Duodenal mucosa (tissue), 2 donors: ENCODE measurements around the gene NDUFS6.

Experiments
- H3K27ac ChIP-seq: one replicate; pipeline ENCODE4 v1.7.0; 2013; ENCODE audit warnings: low read depth, low read length
- H3K27me3 ChIP-seq, 2 donors: one replicate each; pipeline ENCODE4 v1.7.0; 2013; ENCODE audit warnings: low read length in 2 of 2, control low read depth in 1 of 2; ENCODE audit not compliant: insufficient read depth in 2 of 2, control insufficient read depth in 1 of 2
- H3K36me3 ChIP-seq, 2 donors: one replicate each; pipeline ENCODE4 v1.7.0; 2013; ENCODE audit warnings: low read length in 2 of 2, control low read depth in 1 of 2; ENCODE audit not compliant: insufficient read depth in 2 of 2, control insufficient read depth in 1 of 2
- H3K4me1 ChIP-seq, 2 donors: one replicate each; pipeline ENCODE4 v1.7.0; 2013; ENCODE audit warnings: low read length in 2 of 2, control low read depth in 1 of 2; ENCODE audit not compliant: insufficient read depth in 2 of 2, control insufficient read depth in 1 of 2
- H3K4me3 ChIP-seq, 2 donors: one replicate each; pipeline ENCODE4 v1.7.0; 2013; ENCODE audit warnings: low read length in 2 of 2, low read depth in 1 of 2
- H3K9ac ChIP-seq, 2 donors: one replicate each; pipeline ENCODE4 v1.7.0; 2013; ENCODE audit warnings: low read length in 2 of 2, low read depth in 1 of 2
- H3K9me3 ChIP-seq, 2 donors: one replicate each; pipeline ENCODE4 v1.7.0; 2013; ENCODE audit warnings: low read length in 2 of 2, control low read depth in 1 of 2; ENCODE audit not compliant: control insufficient read depth in 1 of 2

Gene NDUFS6

GRCh38 chr5:1789834-1790471 lies 11.3 kb upstream of the NDUFS6 start:
- Histone ChIP-seq H3K9me3 (no peaks in the 10 kb centered on the region), H3K27ac (no peak overlapping the region), H3K36me3 (no peaks in the 10 kb centered on the region), H3K27me3 (no peaks in the 10 kb centered on the region), H3K9ac (no peak overlapping the region), H3K4me1 (peaks cover 4 to 18% of the 10 kb centered on the region in 2 donors), H3K4me3 (no peak overlapping the region)

- Histone ChIP-seq H3K27ac (no peak overlapping the region), H3K27me3 (no peaks in the 10 kb centered on the region), H3K4me1 (peaks cover 4 to 18% of the 10 kb centered on the region in 2 donors), H3K9me3 (no peaks in the 10 kb centered on the region), H3K9ac (no peak overlapping the region), H3K36me3 (peaks cover 0 to under 1% of the 10 kb centered on the region in 2 donors), H3K4me3 (no peak overlapping the region)
These were observed 10.0 kb upstream of the NDUFS6 start for GRCh38 chr5:1791176-1791575.

GRCh38 chr5:1792842-1793266 lies 8.4 kb upstream of the NDUFS6 start:
- Histone ChIP-seq H3K27me3 (no peaks in the 10 kb centered on the region), H3K27ac (no peak overlapping the region), H3K36me3 (peaks cover 0 to 17% of the 10 kb centered on the region in 2 donors), H3K4me3 (no peak overlapping the region), H3K4me1 (peaks cover 4 to 22% of the 10 kb centered on the region in 2 donors), H3K9ac (no peak overlapping the region), H3K9me3 (no peaks in the 10 kb centered on the region)

DNA sequence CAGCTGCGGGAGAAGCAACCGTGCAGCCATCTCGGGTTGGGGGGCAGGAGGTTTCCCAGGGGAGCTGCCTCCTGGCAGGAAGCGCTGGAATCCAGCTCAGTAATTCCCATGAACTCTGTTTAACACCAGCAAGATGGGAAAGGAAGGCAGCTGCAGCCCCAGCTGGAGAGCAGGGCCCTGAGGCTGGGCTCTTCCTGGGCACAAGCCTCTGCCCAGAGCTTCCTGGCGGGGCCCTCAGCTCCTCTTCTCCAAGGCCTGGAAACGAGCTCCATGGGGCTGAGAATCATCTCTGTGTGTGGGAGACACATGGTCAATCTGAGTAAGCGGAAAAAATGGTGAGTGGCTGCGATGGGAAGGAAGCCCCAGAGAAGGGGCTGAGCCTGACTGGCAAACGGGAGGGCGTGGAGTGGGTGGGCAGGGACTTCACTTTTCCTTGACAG lies 7.9 kb upstream of the NDUFS6 start:
- Histone ChIP-seq H3K4me1 (peaks cover 4 to 24% of the 10 kb centered on the region in 2 donors), H3K9me3 (no peaks in the 10 kb centered on the region), H3K27me3 (no peaks in the 10 kb centered on the region), H3K36me3 (peaks cover 0 to 22% of the 10 kb centered on the region in 2 donors), H3K27ac (no peak overlapping the region), H3K9ac (no peak overlapping the region), H3K4me3 (no peak overlapping the region)

DNA sequence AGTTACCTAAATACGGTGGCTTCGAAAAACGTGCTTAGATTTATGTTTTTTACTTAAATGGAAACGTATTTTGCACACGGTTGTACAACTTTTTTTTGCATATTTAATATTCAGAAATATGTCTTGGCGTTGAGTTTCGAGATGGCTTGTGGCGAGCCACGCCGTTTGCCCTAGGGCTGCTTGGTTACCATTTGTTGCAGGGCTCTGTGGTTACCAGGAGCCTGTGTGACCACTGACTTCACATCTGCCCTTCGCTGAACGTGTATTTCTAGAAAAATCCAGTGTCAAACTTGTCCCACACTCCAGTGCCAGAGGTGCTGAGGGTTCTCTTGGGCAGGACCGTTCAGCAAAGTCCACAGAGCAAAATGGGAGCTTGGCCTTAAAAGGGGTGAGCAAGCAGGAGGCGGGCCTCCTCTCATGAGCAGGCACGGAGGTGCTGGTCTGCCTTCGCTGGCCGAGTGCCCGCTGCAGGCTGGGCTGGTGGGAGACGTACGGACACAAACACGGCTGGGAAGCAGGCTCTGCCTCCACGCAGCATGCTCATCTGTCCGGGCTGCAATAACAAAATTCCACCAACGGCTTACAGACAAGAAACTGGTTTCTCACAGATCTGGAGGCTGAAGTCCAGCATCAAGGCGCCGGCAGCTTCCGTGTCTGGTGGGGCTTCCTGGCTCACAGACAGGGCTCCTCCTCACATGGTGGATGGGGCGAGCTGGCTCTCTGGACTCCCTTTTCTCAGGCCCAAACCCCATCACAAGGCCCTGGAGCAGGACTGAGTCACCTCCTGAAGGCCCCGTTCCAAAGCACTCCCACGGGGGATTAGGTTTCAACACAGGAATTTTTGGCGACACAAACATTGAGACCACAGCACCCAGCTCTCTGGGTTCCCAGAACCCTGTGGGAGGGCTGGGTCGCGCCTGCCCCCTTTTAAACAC lies 7.0 kb upstream of the NDUFS6 start:
- Histone ChIP-seq H3K9ac (no peak overlapping the region), H3K9me3 (no peaks in the 10 kb centered on the region), H3K27ac (no peak overlapping the region), H3K27me3 (no peaks in the 10 kb centered on the region), H3K36me3 (peaks cover 0 to 22% of the 10 kb centered on the region in 2 donors), H3K4me3 (peak overlapping the region; percentile 24 to 53), H3K4me1 (peaks cover 11 to 31% of the 10 kb centered on the region in 2 donors)

DNA sequence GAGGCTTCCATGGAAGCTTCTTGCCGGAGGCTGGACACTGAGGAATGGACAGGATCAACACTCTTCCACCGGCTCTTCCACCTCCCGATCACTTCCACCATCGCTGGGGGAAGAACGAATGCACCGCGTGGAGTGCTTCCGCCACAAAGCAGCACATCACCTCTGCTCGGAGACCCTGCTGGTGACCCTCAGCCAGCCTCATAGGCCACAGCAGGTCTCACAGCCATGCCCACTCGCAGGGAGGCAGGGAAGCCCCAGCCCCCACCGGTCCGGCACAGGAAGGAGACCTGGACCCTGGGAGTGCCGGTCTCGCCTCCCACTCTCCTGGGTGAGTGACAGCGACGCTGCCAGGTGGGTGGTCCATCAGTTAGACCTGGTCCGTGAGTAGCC lies 6.3 kb upstream of the NDUFS6 start:
- Histone ChIP-seq H3K9me3 (no peaks in the 10 kb centered on the region), H3K9ac (no peak overlapping the region), H3K4me1 (peaks cover 11 to 31% of the 10 kb centered on the region in 2 donors)

GRCh38 chr5:1795506-1795905 lies 5.7 kb upstream of the NDUFS6 start:
- Histone ChIP-seq H3K9me3 (no peaks in the 10 kb centered on the region), H3K4me1 (peaks cover 12 to 36% of the 10 kb centered on the region in 2 donors), H3K27ac (no peak overlapping the region), H3K36me3 (peaks cover 0 to 22% of the 10 kb centered on the region in 2 donors), H3K9ac (no peak overlapping the region), H3K4me3 (no peak overlapping the region), H3K27me3 (no peaks in the 10 kb centered on the region)

More for the DNA sequence above, 6.3 kb upstream of the NDUFS6 start:
- Histone ChIP-seq H3K4me3 (no peak overlapping the region), H3K36me3 (peaks cover 0 to 22% of the 10 kb centered on the region in 2 donors), H3K27me3 (no peaks in the 10 kb centered on the region), H3K27ac (no peak overlapping the region)

GRCh38 chr5:1795931-1796330 lies 5.3 kb upstream of the NDUFS6 start:
- H3K9me3 ChIP-seq = no peaks in the 10 kb centered on the region
- H3K27ac ChIP-seq = no peak overlapping the region
- H3K4me3 ChIP-seq = no peak overlapping the region
- no peak overlapping the region for H3K9ac ChIP-seq
- H3K4me1 ChIP-seq = peaks cover 16 to 40% of the 10 kb centered on the region in 2 donors
- H3K27me3 ChIP-seq = no peaks in the 10 kb centered on the region
- peaks cover 0 to 22% of the 10 kb centered on the region in 2 donors for H3K36me3 ChIP-seq

DNA sequence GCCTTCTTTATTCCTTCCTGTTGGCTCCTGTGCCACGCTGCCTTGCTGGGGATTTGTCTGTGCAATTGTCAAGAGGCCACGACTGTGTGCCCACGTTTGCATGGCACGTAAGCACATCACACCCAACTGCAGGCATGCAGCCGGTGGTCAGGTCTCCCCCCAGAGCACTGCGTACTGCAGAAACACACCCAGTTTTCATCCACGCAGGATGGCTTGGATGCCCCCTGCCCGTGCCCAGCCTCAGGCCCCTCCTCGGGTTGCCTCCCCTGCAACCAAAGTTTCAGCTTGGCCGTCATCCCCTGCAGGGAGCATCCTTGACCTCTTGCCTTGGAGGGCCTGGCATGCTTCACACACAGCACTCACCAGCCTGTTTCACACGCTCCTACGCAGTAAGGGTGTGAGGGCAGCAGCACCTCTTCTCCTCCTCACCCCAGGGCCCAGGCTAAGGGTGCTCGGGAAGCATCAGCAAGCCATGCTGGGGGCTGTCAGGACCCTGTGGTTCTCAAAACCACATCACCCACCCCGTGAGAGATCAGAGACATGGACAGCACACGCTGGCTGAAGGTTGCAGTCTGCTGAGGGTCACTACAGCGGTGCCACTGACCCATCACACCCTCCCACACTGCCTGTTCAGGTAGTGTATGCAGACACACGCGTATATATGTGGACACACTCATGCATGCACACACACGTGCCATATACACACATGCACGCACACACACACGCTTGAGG lies 4.7 kb upstream of the NDUFS6 start:
- Histone ChIP-seq H3K9ac (no peak overlapping the region), H3K27me3 (no peaks in the 10 kb centered on the region), H3K27ac (no peak overlapping the region), H3K36me3 (peaks cover 0 to 22% of the 10 kb centered on the region in 2 donors), H3K4me3 (no peak overlapping the region), H3K9me3 (no peaks in the 10 kb centered on the region), H3K4me1 (peaks cover 16 to 41% of the 10 kb centered on the region in 2 donors)
